Inferior parietal cortex (tissue), 1 donor: Measurements from ENCODE around the gene MFSD12.

Experiments used
- DNase-seq: peaks from one replicate; pipeline ENCODE4 v3.0.0-alpha.2; 2016; ENCODE audit errors: extremely low spot score

Gene MFSD12

GRCh38 chr19:3557461-3558248 lies at the start of gene MFSD12:
Gene MFSD12, minus strand, starts transcription at chr19:3557586. Its CDS starts 183 bp downstream, at chr19:3557403.
- peak; percentile 94 for DNase-seq

GRCh38 chr19:3606690-3607289 lies 49.4 kb upstream of the MFSD12 start, which contains the start of gene TBXA2R:
Gene TBXA2R, minus strand, starts transcription at chr19:3606875. Its CDS starts 6,241 bp downstream, at chr19:3600634.
- DNase-seq = no peak

- DNase-seq = no peak
Observed at GRCh38 chr19:3606174-3606689, 48.8 kb upstream of the MFSD12 start.

GRCh38 chr19:3605770-3606169 lies 48.4 kb upstream of the MFSD12 start:
- no peak for DNase-seq

GRCh38 chr19:3605361-3605760 lies 48.0 kb upstream of the MFSD12 start:
- no peak for DNase-seq

- DNase-seq = no peak
Observed at GRCh38 chr19:3604987-3605343, 47.6 kb upstream of the MFSD12 start.

- no peak for DNase-seq
Observed at GRCh38 chr19:3604227-3604986, 47.0 kb upstream of the MFSD12 start.

GRCh38 chr19:3603121-3603811 lies 45.9 kb upstream of the MFSD12 start:
- DNase-seq = no peak

- no peak for DNase-seq
Observed at GRCh38 chr19:3601021-3601420, 43.6 kb upstream of the MFSD12 start.

GRCh38 chr19:3599776-3600187 lies 42.4 kb upstream of the MFSD12 start:
- DNase-seq = no peak

GRCh38 chr19:3595521-3596061 lies 38.2 kb upstream of the MFSD12 start:
- DNase-seq = no peak

GRCh38 chr19:3593156-3593555 lies 35.8 kb upstream of the MFSD12 start:
- DNase-seq = no peak

- DNase-seq = no peak
Observed at GRCh38 chr19:3591876-3592613, 34.7 kb upstream of the MFSD12 start.

- DNase-seq = no peak
Observed at GRCh38 chr19:3590991-3591659, 33.7 kb upstream of the MFSD12 start.

GRCh38 chr19:3589949-3590348 lies 32.6 kb upstream of the MFSD12 start:
- no peak for DNase-seq

GRCh38 chr19:3589439-3589838 lies 32.1 kb upstream of the MFSD12 start:
- DNase-seq = no peak

- no peak for DNase-seq
Observed at GRCh38 chr19:3586707-3587346, 29.4 kb upstream of the MFSD12 start.

GRCh38 chr19:3586127-3586626 lies 28.8 kb upstream of the MFSD12 start:
- no peak for DNase-seq

- no peak for DNase-seq
Observed at GRCh38 chr19:3585301-3586126, 28.1 kb upstream of the MFSD12 start, which contains the start of gene GIPC3. Gene GIPC3, plus strand, starts transcription at chr19:3585478. Its CDS starts 120 bp downstream, at chr19:3585598.
